ENCODE measurements around the gene NPB.

DNA sequence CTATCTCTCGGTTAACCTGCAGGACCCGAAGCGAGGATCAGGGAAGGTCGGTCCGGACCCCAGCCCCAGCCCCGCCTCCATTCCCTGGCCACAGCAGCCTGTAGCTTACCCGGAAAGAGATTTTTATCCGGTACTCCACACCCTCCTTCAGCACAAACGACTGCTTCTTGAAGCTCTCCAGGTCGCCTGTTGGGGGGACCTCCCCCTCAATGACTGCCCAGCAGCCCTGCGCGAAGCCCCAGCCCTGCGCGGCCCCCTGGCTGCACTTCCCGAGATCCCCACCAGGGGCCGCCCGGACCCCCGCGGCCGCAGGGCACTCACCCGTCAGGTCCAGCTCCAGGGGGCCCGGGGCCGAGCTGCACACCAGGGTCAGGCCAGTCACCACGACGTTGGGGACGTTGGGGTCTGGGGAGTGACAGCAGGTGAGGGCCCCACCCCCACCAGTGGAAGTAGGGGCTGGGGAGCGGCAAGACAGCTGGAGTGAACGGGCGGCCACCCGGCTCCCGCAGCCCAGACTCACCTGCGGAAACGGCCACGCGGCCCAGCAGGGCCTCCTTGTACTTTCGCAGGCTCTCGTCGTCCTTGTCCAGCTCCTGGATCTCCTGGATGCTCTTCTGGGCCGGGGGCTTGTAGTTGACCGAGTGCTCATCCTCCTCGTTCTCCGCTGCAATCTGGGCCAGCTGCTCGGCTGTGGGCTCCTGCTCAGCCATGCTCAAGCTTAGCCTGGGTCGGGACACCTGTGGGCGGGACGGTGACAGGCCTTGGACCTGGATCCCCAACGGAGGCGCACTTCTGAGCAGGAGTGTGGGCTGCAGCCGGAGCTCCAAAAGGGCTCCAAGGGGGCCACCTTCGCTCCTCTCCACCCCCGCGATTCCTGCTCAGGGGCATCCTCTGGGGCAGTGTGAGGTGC lies 32.6 kb upstream of the NPB start:
- TF ChIP-seq, protein P1, sequence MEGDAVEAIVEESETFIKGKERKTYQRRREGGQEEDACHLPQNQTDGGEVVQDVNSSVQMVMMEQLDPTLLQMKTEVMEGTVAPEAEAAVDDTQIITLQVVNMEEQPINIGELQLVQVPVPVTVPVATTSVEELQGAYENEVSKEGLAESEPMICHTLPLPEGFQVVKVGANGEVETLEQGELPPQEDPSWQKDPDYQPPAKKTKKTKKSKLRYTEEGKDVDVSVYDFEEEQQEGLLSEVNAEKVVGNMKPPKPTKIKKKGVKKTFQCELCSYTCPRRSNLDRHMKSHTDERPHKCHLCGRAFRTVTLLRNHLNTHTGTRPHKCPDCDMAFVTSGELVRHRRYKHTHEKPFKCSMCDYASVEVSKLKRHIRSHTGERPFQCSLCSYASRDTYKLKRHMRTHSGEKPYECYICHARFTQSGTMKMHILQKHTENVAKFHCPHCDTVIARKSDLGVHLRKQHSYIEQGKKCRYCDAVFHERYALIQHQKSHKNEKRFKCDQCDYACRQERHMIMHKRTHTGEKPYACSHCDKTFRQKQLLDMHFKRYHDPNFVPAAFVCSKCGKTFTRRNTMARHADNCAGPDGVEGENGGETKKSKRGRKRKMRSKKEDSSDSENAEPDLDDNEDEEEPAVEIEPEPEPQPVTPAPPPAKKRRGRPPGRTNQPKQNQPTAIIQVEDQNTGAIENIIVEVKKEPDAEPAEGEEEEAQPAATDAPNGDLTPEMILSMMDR (IDR thresholded peaks at IDR 0.05; ENCODE audit: low read length): peak; percentile 52
- no peak for TF ChIP-seq EZH2 (optimal IDR thresholded peaks at IDR 0.05; ENCODE audit: low read depth, low read length)
